Stomach (tissue), 4 donors: Measurements from ENCODE around the gene CDADC1.

Source experiments
- CTCF ChIP-seq, 7 experiments: fragments of 450-650 bp in 4 of 7; fragments of 200-600 bp in 3 of 7; sonication (generic) in 3 of 7; IDR thresholded peaks; one replicate each; pipeline ENCODE4 v1.5.1; 2016 to 2019; ENCODE audit warnings: antibody characterized with exemption in 7 of 7, control low read depth in 2 of 7, mild to moderate bottlenecking in 1 of 7
- POLR2AphosphoS5 ChIP-seq, 3 donors: sonication (generic); formaldehyde crosslinking; IDR thresholded peaks; one replicate each; pipeline ENCODE4 v1.6.1; 2016; ENCODE audit warnings: antibody characterized with exemption in 3 of 3

GRCh38 chr13:49315036-49315565 lies 67.4 kb downstream of the CDADC1 start:
- no peak for TF ChIP-seq CTCF (IDR thresholded peaks at IDR 0.05)
- TF ChIP-seq POLR2AphosphoS5 (IDR thresholded peaks at IDR 0.05), result no peak
